GM23338 (cell line): ENCODE results near the gene DPF3. TPM values are rescaled to one million over a fixed set of nuclear protein-coding genes. Genes with fewer than 3 reads are reported as not detected.

Source experiments
- ATAC-seq: fragments of 200-7000 bp; cut with Tn5 transposase; 3 replicates; pipeline ENCODE4 v1.9.1; 2020
- DNase-seq: peaks from one replicate; pipeline ENCODE4 v3.0.0-alpha.2; 2015; ENCODE audit warnings: low spot score
- H2AFZ ChIP-seq: fragments of 200-600 bp; sonication (generic); 2 replicates; pipeline ENCODE4 v1.8.0; 2016; ENCODE audit warnings: antibody characterized with exemption, mild to moderate bottlenecking, moderate library complexity
- H3F3A ChIP-seq: fragments of 200-600 bp; sonication (generic); replicated peaks from 2 replicates; pipeline ENCODE4 v1.8.0; 2017; ENCODE audit warnings: antibody characterized with exemption, mixed run types, low read depth
- H3K27ac ChIP-seq: fragments of 200-600 bp; sonication (generic); 2 replicates; pipeline ENCODE4 v1.6.1; 2016; ENCODE audit warnings: low read depth
- H3K27me3 ChIP-seq: fragments of 200-600 bp; sonication (generic); 2 replicates; pipeline ENCODE4 v1.8.0; 2016; ENCODE audit warnings: mild to moderate bottlenecking, mixed run types, moderate library complexity; ENCODE audit not compliant: insufficient read depth
- H3K36me3 ChIP-seq: fragments of 200-600 bp; sonication (generic); 2 replicates; pipeline ENCODE4 v1.8.0; 2016; ENCODE audit warnings: mild to moderate bottlenecking; ENCODE audit not compliant: insufficient read depth
- H3K4me1 ChIP-seq: fragments of 200-600 bp; sonication (generic); 2 replicates; pipeline ENCODE4 v1.8.0; 2016; ENCODE audit warnings: mild to moderate bottlenecking, moderate library complexity; ENCODE audit not compliant: insufficient read depth
- H3K4me2 ChIP-seq: fragments of 200-600 bp; sonication (generic); 2 replicates; pipeline ENCODE4 v1.7.1; 2017; ENCODE audit warnings: mixed run types
- H3K4me3 ChIP-seq: fragments of 200-600 bp; sonication (generic); 2 replicates; pipeline ENCODE4 v1.6.1; 2016; ENCODE audit warnings: mixed run types
- H3K79me2 ChIP-seq: fragments of 200-600 bp; sonication (generic); replicated peaks from 2 replicates; pipeline ENCODE4 v1.8.0; 2017; ENCODE audit warnings: mild to moderate bottlenecking; ENCODE audit not compliant: insufficient read depth
- H3K9me2 ChIP-seq: fragments of 200-600 bp; sonication (generic); 2 replicates; pipeline ENCODE4 v1.8.0; 2017; ENCODE audit not compliant: insufficient read depth
- H4K20me1 ChIP-seq: fragments of 200-600 bp; sonication (generic); replicated peaks from 2 replicates; pipeline ENCODE4 v1.8.0; 2017; ENCODE audit warnings: mild to moderate bottlenecking; ENCODE audit not compliant: insufficient read depth
- H3K27ac Mint-ChIP-seq: 2 replicates; pipeline ENCODE4 v1.8.0; 2020; ENCODE audit warnings: inconsistent platforms, mild to moderate bottlenecking, moderate library complexity, mixed read lengths
- H3K27me3 Mint-ChIP-seq: 3 replicates; pipeline ENCODE4 v1.8.0; 2022; ENCODE audit warnings: low read depth, mild to moderate bottlenecking, moderate library complexity, mixed read lengths, inconsistent platforms; ENCODE audit not compliant: insufficient read depth, poor library complexity
- H3K36me3 Mint-ChIP-seq: 3 replicates; pipeline ENCODE4 v1.8.0; 2021; ENCODE audit warnings: low read depth, mild to moderate bottlenecking, inconsistent platforms, moderate library complexity, mixed read lengths
- H3K4me1 Mint-ChIP-seq: 3 replicates; pipeline ENCODE4 v1.8.0; 2020; ENCODE audit warnings: mild to moderate bottlenecking, inconsistent platforms, mixed read lengths
- H3K4me3 Mint-ChIP-seq: 3 replicates; pipeline ENCODE4 v1.8.0; 2021; ENCODE audit warnings: moderate library complexity, mild to moderate bottlenecking, inconsistent platforms, mixed read lengths
- H3K9me3 Mint-ChIP-seq: 3 replicates; pipeline ENCODE4 v1.8.0; 2020; ENCODE audit warnings: moderate library complexity, mild to moderate bottlenecking, inconsistent platforms, mixed read lengths
- EZH2 ChIP-seq: fragments of 200-600 bp; sonication (generic); IDR thresholded peaks from one replicate; pipeline ENCODE4 v1.8.0; 2017; ENCODE audit warnings: antibody characterized with exemption, mild to moderate bottlenecking, low read depth; ENCODE audit not compliant: unreplicated experiment
- NANOG ChIP-seq: IDR thresholded peaks from 2 replicates; pipeline ENCODE4 v1.6.1; 2016; ENCODE audit warnings: antibody characterized with exemption, borderline replicate concordance
- POLR2AphosphoS5 ChIP-seq: IDR thresholded peaks from 2 replicates; pipeline ENCODE4 v1.6.1; 2016; ENCODE audit warnings: antibody characterized with exemption, low read depth
- ZNF114 ChIP-seq: fragments of 250-450 bp; sonication (Bioruptor Pico); IDR thresholded peaks from 2 replicates; pipeline ENCODE4 v1.5.0; 2020; ENCODE audit warnings: mild to moderate bottlenecking, moderate library complexity
- ZNF331 ChIP-seq: fragments of 250-450 bp; sonication (Bioruptor Pico); IDR thresholded peaks from 2 replicates; pipeline ENCODE4 v1.5.0; 2020; ENCODE audit warnings: low read depth, mild to moderate bottlenecking, moderate library complexity
- ZNF462 ChIP-seq: fragments of 250-450 bp; sonication (Bioruptor Pico); IDR thresholded peaks from 2 replicates; pipeline ENCODE4 v1.5.0; 2020; ENCODE audit warnings: mild to moderate bottlenecking, moderate library complexity
- polyA plus RNA-seq: library from polyadenylated mRNA; unstranded; fragments of >200 nt; fragmentation: Nextera tagmentation; extraction: Ambion mirVana; gene quantifications from 2 replicates; pipeline ENCODE4 v1.2.1, GENCODE V29; 2016
- total RNA-seq: library from RNA; depleted of rRNA; stranded (reverse); fragments of >200 nt; shearing (Covaris generic); gene quantifications from 2 replicates; pipeline ENCODE4 v1.2.3, GENCODE V29; 2014
- TF ChIP-seq, protein P1 (sequence below): IDR thresholded peaks from 2 replicates; pipeline ENCODE4 v1.6.1; 2016; ENCODE audit warnings: antibody characterized with exemption

Gene DPF3
- total and polyA plus RNA-seq, 2 experiments from 2014 or later, result 0.18 to 1.0 TPM

- no peak for TF ChIP-seq POLR2AphosphoS5
- TF ChIP-seq, protein P1, sequence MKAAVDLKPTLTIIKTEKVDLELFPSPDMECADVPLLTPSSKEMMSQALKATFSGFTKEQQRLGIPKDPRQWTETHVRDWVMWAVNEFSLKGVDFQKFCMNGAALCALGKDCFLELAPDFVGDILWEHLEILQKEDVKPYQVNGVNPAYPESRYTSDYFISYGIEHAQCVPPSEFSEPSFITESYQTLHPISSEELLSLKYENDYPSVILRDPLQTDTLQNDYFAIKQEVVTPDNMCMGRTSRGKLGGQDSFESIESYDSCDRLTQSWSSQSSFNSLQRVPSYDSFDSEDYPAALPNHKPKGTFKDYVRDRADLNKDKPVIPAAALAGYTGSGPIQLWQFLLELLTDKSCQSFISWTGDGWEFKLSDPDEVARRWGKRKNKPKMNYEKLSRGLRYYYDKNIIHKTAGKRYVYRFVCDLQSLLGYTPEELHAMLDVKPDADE, result no peak
- no peak for TF ChIP-seq ZNF462 (CRISPR knock-in tag)
- no peak for TF ChIP-seq ZNF331 (CRISPR knock-in tag)
These were observed 136.9 kb downstream of the DPF3 start (continued) for GRCh38 chr14:72756967-72757366.

DNA sequence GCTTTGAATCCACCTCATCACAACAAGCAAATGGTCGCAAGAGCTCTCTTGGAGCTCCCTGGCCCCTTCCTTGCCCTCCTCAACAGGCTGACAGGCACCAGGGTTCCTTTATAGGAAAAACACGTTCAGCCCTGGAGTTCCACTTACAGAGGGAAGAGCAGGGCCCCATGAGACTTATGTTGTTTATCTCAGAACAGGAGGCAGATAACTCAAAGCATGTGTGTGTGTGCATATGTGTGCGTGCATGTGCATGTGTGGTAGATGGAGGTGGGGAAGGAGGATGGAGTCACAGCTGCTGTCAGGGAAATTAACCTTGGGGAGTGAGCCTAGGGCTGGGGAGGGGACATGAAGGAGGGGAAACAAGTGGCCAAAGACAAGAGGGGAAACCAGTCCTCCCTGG lies 138.1 kb downstream of the DPF3 start:
- Mint-ChIP-seq H3K4me1 (no peaks in the 10 kb centered on the region), H3K4me3 (no peak overlapping the region), H3K27me3 (no peaks in the 10 kb centered on the region), H3K9me3 (peaks cover 21% of the 10 kb centered on the region), H3K36me3 (peaks cover 9% of the 10 kb centered on the region; the same call in 2 of the 3 replicates), H3K27ac (no peak overlapping the region)
- Histone ChIP-seq H3K36me3 (peaks cover 7% of the 10 kb centered on the region; the same call in 1 of the 2 replicates), H3K4me2 (no peak overlapping the region), H3K4me3 (no peak overlapping the region), H3K79me2 (no peaks in the 10 kb centered on the region), H3K4me1 (no peaks in the 10 kb centered on the region), H3K27ac (no peak overlapping the region), H2AFZ (no peak overlapping the region), H3K27me3 (no peaks in the 10 kb centered on the region), H4K20me1 (no peaks in the 10 kb centered on the region), H3K9me2 (no peaks in the 10 kb centered on the region), H3F3A (no peaks in the 10 kb centered on the region)
- DNase-seq (no peak), ATAC-seq (no peak)
- TF ChIP-seq ZNF331 (CRISPR knock-in tag) (no peak), ZNF462 (CRISPR knock-in tag) (no peak), POLR2AphosphoS5 (no peak), NANOG (no peak), EZH2 (no peak), ZNF114 (no peak)
- TF ChIP-seq, protein P1, result no peak
